Left ventricle myocardium superior (tissue), 1 donor: ENCODE measurements around the gene IGSF10. TPM values are rescaled to one million over a fixed set of nuclear protein-coding genes. Genes with fewer than 3 reads are reported as not detected.

Experiments
- ATAC-seq: fragments of 200-7000 bp; cut with Tn5 transposase; one replicate; pipeline ENCODE4 v1.9.1; 2020; ENCODE audit warnings: mild to moderate bottlenecking, moderate library complexity
- DNase-seq: peaks from one replicate; pipeline ENCODE4 v3.0.0-alpha.2; 2020
- intact Hi-C: fragments of 100-400 bp; cut with micrococcal nuclease; formaldehyde crosslinking; loops from one replicate; pipeline ENCODE4 v1.11.0; 2022
- total RNA-seq: library from RNA; stranded (reverse); fragmentation: NEBNext Ultra II Directional; extraction: Animal tissue kit (Norgen Biotek cat#: 25700); gene quantifications from one replicate; pipeline ENCODE4 v1.2.1, GENCODE V29; 2021
- donor health status: DM: no; HTN: yes; CAD: no; lungs with severe emphysema.

Gene IGSF10
- total RNA-seq, 1 donor from 2014 or later = 1.9 TPM

DNA sequence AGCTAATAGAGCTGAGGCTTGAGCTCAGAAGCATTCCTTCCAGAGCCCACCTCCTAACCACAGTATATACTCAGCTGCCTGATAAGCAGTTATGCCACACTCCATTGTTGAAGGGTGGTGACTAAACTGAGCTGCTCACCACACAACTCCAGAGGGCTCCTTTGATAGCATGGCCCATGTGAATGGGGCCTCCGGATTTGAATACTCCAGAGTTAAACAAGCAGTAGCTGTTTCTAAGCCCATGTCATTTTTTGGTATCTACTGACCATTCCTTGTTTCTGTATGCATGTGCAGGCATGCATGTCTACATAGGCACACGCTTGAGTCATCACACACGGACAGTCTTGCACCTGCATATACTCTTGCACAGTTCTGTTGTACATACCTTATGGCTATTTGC lies 28.9 kb downstream of the IGSF10 start:
- DNase-seq (no peak), ATAC-seq (no peak)
- intact Hi-C loops = loop anchor here (10.0 kb wide), 2 partner anchors 413 to 483 kb away; no protein-coding TSS in a partner anchor

DNA sequence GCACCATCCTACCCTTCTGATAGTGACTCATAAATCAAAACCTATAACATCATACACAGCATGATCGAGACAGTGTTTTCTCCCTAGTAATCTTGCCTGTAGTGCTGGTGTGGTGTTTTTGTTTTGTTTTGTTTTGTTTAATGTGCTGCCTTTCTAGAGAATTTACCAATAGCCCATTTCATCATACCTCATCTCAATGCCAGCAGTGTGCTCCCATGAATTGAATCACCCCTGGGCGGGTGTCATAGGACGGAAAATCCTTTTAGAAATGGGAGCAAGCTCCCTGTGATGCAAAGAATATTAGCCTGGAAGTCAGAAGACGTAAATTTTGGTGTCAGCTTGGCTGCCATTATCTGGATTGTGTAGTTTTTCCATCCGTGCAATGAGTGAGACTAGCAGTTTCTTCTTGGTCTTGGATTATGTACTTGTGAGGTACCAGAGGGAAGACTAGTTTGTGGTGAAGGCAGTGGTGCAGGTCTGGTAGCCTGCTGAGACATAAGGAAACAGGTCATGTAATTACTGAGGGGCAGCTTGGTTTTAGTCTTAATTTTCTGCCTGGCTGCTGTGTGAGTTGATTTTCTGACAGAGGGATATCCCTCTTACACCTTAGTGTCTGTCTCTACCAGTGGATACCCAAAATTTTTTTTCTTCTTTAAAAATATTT lies 29.9 kb downstream of the IGSF10 start:
- no peak for ATAC-seq
- DNase-seq = no peak
- intact Hi-C loops = loop anchor here (10.0 kb wide), 2 partner anchors 414 to 484 kb away; no protein-coding TSS in a partner anchor

DNA sequence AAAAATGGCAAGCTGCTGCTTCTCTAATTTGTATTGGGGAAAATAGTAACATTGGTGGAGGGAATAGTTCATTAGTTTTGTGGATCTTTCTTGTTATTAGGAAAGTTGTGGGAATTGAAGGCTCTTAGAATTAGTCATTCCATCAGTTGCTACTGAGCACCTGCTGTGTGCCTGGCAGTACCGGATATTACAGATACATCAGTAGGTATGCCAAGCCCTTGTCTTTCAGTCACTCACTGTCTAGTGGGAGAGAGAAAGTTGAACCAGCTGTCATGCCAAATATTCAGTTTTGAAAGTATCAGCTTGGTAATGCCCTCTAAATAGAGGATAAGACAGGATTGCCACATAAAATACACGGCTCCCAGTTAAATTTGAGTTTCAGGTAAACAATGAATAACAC lies 32.5 kb downstream of the IGSF10 start:
- ATAC-seq (no peak), DNase-seq (no peak)
- intact Hi-C loops = no loop called here

DNA sequence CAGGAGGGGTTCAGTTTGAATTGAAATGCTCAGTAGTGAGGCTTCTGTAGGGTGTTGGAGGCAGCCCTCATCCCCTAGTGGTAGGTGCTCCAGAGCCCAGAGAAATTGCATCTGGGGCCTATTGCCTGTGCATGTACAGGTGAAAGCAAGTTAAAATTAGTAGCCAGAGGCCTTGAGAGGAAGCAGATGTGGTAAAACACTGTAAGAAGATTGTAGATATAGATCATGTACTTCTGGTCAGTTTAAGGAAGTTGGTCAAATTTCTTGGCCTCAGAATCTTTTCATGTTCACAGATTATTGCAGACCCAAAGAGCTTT lies 34.6 kb downstream of the IGSF10 start:
- intact Hi-C loops = no loop called here

DNA sequence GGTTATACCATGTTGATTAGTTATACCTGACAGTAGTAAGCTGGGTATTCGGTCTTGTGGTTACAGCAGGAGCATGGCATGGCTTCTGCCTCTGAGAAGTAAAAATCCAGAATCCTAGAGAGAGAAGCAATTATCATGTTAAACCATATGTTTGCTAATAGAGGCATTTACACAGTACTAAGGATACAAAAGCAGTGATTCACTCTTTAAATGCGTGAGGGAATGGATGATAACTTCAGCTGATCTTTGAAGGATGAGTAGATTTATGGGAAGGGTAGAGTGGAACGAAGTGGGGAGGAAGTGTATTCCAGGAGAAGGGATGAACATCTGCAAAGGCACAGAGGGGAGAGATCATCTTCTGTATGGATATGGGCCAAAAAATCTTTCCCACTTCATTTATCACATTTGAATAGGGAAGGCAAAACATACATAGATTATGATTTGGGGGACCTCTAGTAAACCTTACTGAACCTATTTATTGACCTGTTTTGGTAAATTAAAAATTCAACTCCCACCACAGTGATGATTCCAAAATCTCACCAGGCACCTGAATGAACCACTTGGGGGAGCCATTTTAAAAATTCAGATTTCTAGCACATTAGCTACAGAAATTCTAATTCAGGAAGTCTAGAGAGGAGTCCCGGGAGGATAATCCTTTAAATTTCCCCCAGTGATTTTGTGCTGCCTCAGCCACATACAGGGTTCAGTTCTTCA lies 35.1 kb downstream of the IGSF10 start:
- intact Hi-C loops = no loop called here
- no peak for ATAC-seq
- no peak for DNase-seq

More for the DNA sequence above, 34.6 kb downstream of the IGSF10 start:
- DNase-seq (no peak), ATAC-seq (no peak)

DNA sequence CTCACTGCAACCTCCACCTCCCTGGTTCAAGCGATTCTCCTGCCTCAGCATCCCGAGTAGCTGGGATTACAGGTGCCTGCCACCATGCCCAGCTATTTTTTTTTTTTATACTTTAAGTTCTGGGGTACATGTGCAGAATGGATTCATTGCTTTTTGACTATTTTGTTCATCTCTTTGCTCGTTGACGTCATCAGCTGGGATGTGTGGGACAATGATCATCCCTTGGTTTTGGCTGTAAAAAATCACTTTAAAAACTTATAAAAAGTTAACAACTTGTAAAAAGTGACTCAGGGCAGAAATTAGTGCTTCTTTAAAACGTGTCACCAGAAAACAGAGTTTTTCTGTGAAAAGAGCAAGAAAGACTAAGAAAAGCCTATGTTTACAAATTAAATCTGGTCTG lies 37.8 kb downstream of the IGSF10 start:
- intact Hi-C loops = no loop called here
- no peak for DNase-seq
- no peak for ATAC-seq

DNA sequence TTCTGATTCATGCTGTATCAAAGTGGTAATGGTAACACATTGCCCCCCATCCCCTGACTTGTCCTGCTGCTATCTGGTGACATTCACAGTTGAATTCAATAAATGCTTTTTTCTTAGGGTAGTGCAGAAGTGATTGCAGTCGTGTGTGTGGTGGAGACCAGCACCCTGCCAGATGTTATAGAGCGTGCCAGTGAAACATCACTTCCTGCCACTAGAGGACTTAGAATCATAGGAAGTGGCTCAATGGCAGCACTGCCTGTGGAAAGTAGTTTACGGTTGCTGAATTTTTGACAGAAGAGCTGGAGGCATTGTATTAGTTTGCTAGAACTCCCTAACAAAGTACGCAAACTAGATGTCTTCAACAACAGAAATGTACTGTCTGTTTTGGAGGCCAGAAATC lies 38.9 kb downstream of the IGSF10 start:
- intact Hi-C loops = no loop called here
- no peak for DNase-seq
- no peak for ATAC-seq

DNA sequence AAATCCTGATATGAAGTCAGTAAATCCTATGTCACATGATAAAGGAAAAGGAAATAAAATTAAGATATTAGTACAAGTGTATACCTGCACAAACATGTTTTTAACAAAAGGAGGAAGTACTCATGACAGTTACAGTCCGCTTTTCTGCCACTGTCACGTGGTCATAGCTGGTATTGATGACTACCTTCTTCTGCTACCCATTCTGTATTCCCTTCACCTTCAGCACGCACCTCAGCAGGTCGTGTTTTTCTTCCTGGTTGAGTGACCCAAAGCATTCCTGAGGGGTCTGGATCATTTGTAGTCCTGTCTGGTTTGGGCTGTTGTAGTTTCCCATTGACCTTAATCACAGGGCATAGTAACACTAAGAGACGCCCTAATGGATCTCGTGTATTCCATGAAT lies 41.1 kb downstream of the IGSF10 start:
- intact Hi-C loops = no loop called here
- DNase-seq = no peak
- no peak for ATAC-seq

DNA sequence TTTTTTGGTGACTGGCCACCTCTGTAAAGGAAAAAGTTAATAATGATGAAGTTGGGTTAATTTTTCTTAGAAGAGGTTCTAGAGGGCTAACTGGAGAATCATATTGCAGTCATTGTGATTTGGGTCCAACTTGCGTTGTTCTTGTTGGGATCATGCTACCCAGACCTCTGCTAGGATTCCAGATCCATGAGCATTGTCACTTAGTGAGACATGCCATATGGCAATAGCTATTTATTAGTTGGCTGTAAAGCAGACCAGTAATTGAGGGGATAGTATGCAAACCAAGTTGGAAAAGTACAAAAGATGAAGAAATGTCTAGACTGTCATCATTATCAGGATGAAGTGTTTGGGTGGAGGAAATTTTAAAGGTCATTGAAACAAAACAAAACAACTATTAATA lies 45.6 kb downstream of the IGSF10 start:
- DNase-seq = no peak
- ATAC-seq = no peak
- intact Hi-C loops = no loop called here

DNA sequence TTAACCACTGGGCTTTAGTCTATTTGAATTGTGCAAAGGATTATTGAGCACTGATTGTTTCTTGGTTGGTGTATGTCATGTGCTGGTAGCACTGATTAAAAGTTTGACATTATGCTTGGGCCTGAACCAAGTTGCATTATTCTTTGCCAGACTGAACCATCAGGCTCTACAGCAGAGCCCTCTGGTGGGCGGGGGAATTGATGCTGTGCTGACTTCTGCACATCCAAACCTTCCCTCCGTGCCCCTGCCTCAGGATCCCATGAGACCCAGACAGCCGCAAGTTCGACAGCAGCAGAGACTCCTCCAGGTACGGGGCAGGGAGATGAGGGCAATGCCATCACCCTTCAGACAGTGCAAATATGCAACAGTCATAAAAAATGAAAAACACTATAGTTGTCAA lies 47.9 kb downstream of the IGSF10 start:
- intact Hi-C loops = no loop called here

More for the DNA sequence above, 47.9 kb downstream of the IGSF10 start:
- no peak for ATAC-seq
- no peak for DNase-seq

Other genes with a start within 250 kb of the IGSF10 start
- gene P2RY14, start 182.5 kb downstream of the IGSF10 start, total RNA-seq = 4.4 TPM
- not detected for gene GPR87, start 144.2 kb downstream of the IGSF10 start, total RNA-seq
- gene P2RY13, start 131.5 kb downstream of the IGSF10 start, total RNA-seq = 1.2 TPM
- gene P2RY12, start 76.3 kb downstream of the IGSF10 start, total RNA-seq = 1.0 TPM